GM23338 (cell line): ENCODE data around the gene OR2D3. TPM values are rescaled to one million over a fixed set of nuclear protein-coding genes. Genes with fewer than 3 reads are reported as not detected.

Experiments
- ATAC-seq: fragments of 200-7000 bp; cut with Tn5 transposase; 3 replicates; pipeline ENCODE4 v1.9.1; 2020
- DNase-seq: peaks from one replicate; pipeline ENCODE4 v3.0.0-alpha.2; 2015; ENCODE audit warnings: low spot score
- H2AFZ ChIP-seq: fragments of 200-600 bp; sonication (generic); 2 replicates; pipeline ENCODE4 v1.8.0; 2016; ENCODE audit warnings: antibody characterized with exemption, mild to moderate bottlenecking, moderate library complexity
- H3F3A ChIP-seq: fragments of 200-600 bp; sonication (generic); replicated peaks from 2 replicates; pipeline ENCODE4 v1.8.0; 2017; ENCODE audit warnings: antibody characterized with exemption, mixed run types, low read depth
- H3K27ac ChIP-seq: fragments of 200-600 bp; sonication (generic); 2 replicates; pipeline ENCODE4 v1.6.1; 2016; ENCODE audit warnings: low read depth
- H3K27me3 ChIP-seq: fragments of 200-600 bp; sonication (generic); 2 replicates; pipeline ENCODE4 v1.8.0; 2016; ENCODE audit warnings: mild to moderate bottlenecking, mixed run types, moderate library complexity; ENCODE audit not compliant: insufficient read depth
- H3K36me3 ChIP-seq: fragments of 200-600 bp; sonication (generic); 2 replicates; pipeline ENCODE4 v1.8.0; 2016; ENCODE audit warnings: mild to moderate bottlenecking; ENCODE audit not compliant: insufficient read depth
- H3K4me1 ChIP-seq: fragments of 200-600 bp; sonication (generic); 2 replicates; pipeline ENCODE4 v1.8.0; 2016; ENCODE audit warnings: mild to moderate bottlenecking, moderate library complexity; ENCODE audit not compliant: insufficient read depth
- H3K4me2 ChIP-seq: fragments of 200-600 bp; sonication (generic); 2 replicates; pipeline ENCODE4 v1.7.1; 2017; ENCODE audit warnings: mixed run types
- H3K4me3 ChIP-seq: fragments of 200-600 bp; sonication (generic); 2 replicates; pipeline ENCODE4 v1.6.1; 2016; ENCODE audit warnings: mixed run types
- H3K79me2 ChIP-seq: fragments of 200-600 bp; sonication (generic); replicated peaks from 2 replicates; pipeline ENCODE4 v1.8.0; 2017; ENCODE audit warnings: mild to moderate bottlenecking; ENCODE audit not compliant: insufficient read depth
- H3K9me2 ChIP-seq: fragments of 200-600 bp; sonication (generic); 2 replicates; pipeline ENCODE4 v1.8.0; 2017; ENCODE audit not compliant: insufficient read depth
- H4K20me1 ChIP-seq: fragments of 200-600 bp; sonication (generic); replicated peaks from 2 replicates; pipeline ENCODE4 v1.8.0; 2017; ENCODE audit warnings: mild to moderate bottlenecking; ENCODE audit not compliant: insufficient read depth
- H3K27ac Mint-ChIP-seq: 2 replicates; pipeline ENCODE4 v1.8.0; 2020; ENCODE audit warnings: inconsistent platforms, mild to moderate bottlenecking, moderate library complexity, mixed read lengths
- H3K27me3 Mint-ChIP-seq: 3 replicates; pipeline ENCODE4 v1.8.0; 2022; ENCODE audit warnings: low read depth, mild to moderate bottlenecking, moderate library complexity, mixed read lengths, inconsistent platforms; ENCODE audit not compliant: insufficient read depth, poor library complexity
- H3K36me3 Mint-ChIP-seq: 3 replicates; pipeline ENCODE4 v1.8.0; 2021; ENCODE audit warnings: low read depth, mild to moderate bottlenecking, inconsistent platforms, moderate library complexity, mixed read lengths
- H3K4me1 Mint-ChIP-seq: 3 replicates; pipeline ENCODE4 v1.8.0; 2020; ENCODE audit warnings: mild to moderate bottlenecking, inconsistent platforms, mixed read lengths
- H3K4me3 Mint-ChIP-seq: 3 replicates; pipeline ENCODE4 v1.8.0; 2021; ENCODE audit warnings: moderate library complexity, mild to moderate bottlenecking, inconsistent platforms, mixed read lengths
- H3K9me3 Mint-ChIP-seq: 3 replicates; pipeline ENCODE4 v1.8.0; 2020; ENCODE audit warnings: moderate library complexity, mild to moderate bottlenecking, inconsistent platforms, mixed read lengths
- CREB1 ChIP-seq: fragments of 250-450 bp; sonication (Bioruptor Pico); IDR thresholded peaks from 2 replicates; pipeline ENCODE4 v1.5.0; 2020; ENCODE audit warnings: low read depth, mild to moderate bottlenecking, moderate library complexity
- CTCF ChIP-seq, 2 experiments: fragments of 200-600 bp in 1 of 2; sonication (generic) in 1 of 2; conservative IDR thresholded peaks; 2 replicates each; pipeline versions ENCODE4 v1.5.1 to v1.6.1; 2016 to 2017; ENCODE audit warnings: antibody characterized with exemption in 2 of 2, low read depth in 2 of 2, mild to moderate bottlenecking in 2 of 2, moderate library complexity in 1 of 2
- EZH2 ChIP-seq: fragments of 200-600 bp; sonication (generic); IDR thresholded peaks from one replicate; pipeline ENCODE4 v1.8.0; 2017; ENCODE audit warnings: antibody characterized with exemption, mild to moderate bottlenecking, low read depth; ENCODE audit not compliant: unreplicated experiment
- EZH2phosphoT487 ChIP-seq: fragments of 200-600 bp; sonication (generic); IDR thresholded peaks from one replicate; pipeline ENCODE4 v1.8.1; 2018; ENCODE audit warnings: antibody characterized with exemption; ENCODE audit not compliant: unreplicated experiment
- JUNB ChIP-seq: IDR thresholded peaks from one replicate; pipeline ENCODE4 v1.6.1; 2016; ENCODE audit warnings: antibody characterized with exemption; ENCODE audit not compliant: unreplicated experiment
- NANOG ChIP-seq: IDR thresholded peaks from 2 replicates; pipeline ENCODE4 v1.6.1; 2016; ENCODE audit warnings: antibody characterized with exemption, borderline replicate concordance
- POLR2AphosphoS5 ChIP-seq: IDR thresholded peaks from 2 replicates; pipeline ENCODE4 v1.6.1; 2016; ENCODE audit warnings: antibody characterized with exemption, low read depth
- REST ChIP-seq: IDR thresholded peaks from one replicate; pipeline ENCODE4 v1.6.1; 2018; ENCODE audit warnings: antibody characterized with exemption; ENCODE audit not compliant: unreplicated experiment
- STAT1 ChIP-seq: IDR thresholded peaks from one replicate; pipeline ENCODE4 v1.6.1; 2016; ENCODE audit warnings: antibody characterized with exemption; ENCODE audit not compliant: unreplicated experiment
- ZNF114 ChIP-seq: fragments of 250-450 bp; sonication (Bioruptor Pico); IDR thresholded peaks from 2 replicates; pipeline ENCODE4 v1.5.0; 2020; ENCODE audit warnings: mild to moderate bottlenecking, moderate library complexity
- ZNF331 ChIP-seq: fragments of 250-450 bp; sonication (Bioruptor Pico); IDR thresholded peaks from 2 replicates; pipeline ENCODE4 v1.5.0; 2020; ENCODE audit warnings: low read depth, mild to moderate bottlenecking, moderate library complexity
- ZNF462 ChIP-seq: fragments of 250-450 bp; sonication (Bioruptor Pico); IDR thresholded peaks from 2 replicates; pipeline ENCODE4 v1.5.0; 2020; ENCODE audit warnings: mild to moderate bottlenecking, moderate library complexity
- polyA plus RNA-seq: library from polyadenylated mRNA; unstranded; fragments of >200 nt; fragmentation: Nextera tagmentation; extraction: Ambion mirVana; gene quantifications from 2 replicates; pipeline ENCODE4 v1.2.1, GENCODE V29; 2016
- total RNA-seq: library from RNA; depleted of rRNA; stranded (reverse); fragments of >200 nt; shearing (Covaris generic); gene quantifications from 2 replicates; pipeline ENCODE4 v1.2.3, GENCODE V29; 2014
- TF ChIP-seq, protein P1 (sequence below): IDR thresholded peaks from 2 replicates; pipeline ENCODE4 v1.6.1; 2016; ENCODE audit warnings: antibody characterized with exemption

OR2D3 gene
- total and polyA plus RNA-seq, 2 experiments from 2014 or later, result 0.65 TPM; not detected in 1

DNA sequence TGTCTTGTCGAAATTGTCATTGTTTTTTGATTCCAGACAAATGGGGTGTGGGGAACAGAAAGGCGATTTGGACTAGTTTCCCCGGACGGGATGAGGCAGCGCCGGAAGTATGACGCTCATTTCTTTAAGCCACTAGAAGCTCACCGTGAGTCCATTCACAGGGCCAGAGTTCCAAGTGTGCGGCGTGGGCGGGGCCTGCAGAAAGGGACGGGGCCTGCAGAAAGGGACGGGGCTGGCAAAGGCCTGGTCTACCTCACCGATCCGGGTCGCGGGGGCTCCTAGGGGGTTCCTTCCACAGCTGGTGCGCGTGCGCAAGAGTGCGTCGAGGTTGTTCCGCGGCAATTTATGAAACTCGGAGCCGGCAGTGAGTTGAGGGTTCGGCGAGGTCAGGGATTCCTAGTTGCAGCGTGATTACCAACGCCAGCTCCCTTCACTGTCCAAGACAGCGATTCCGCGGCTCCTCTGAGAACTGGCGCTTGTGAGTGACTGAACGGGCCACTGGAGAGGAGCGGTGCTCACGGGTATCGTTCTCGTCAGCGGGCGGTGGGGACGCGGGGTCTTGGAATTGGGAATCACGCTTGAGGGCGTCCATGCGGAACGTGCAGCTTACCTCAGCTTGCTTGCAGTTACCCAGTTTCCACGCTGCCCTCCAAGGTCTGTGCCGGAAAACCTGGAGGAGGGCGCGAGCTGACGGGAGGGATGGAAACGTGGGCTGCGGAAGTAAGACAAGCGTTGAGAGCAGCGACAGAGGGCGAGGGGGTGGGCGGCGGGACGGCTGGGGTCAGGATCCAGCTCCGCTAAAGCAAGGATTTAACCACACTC, 5.6 kb downstream of the OR2D3 start, which contains the start of gene ZNF215:
TSS of gene ZNF215 (plus strand) at position 219 of the 822 bp plus-strand sequence. CDS start 5,847 bp downstream, outside the sequence.
- DNase-seq, result peak; percentile 96
- Mint-ChIP-seq H3K9me3 (no peaks in the 10 kb centered on the region), H3K36me3 (peaks cover 10% of the 10 kb centered on the region; the same call in 2 of the 3 replicates), H3K4me1 (peaks cover 31% of the 10 kb centered on the region), H3K4me3 (peak within 1 kb of the TSS; percentile 97), H3K27ac (peak within 1 kb of the TSS; percentile 36), H3K27me3 (peaks cover 4% of the 10 kb centered on the region)
- H3K4me3 ChIP-seq, result peak within 1 kb of the TSS; percentile 86
- peaks cover 30% of the 10 kb centered on the region for H3K4me1 ChIP-seq
- H3K27ac ChIP-seq, result peak within 1 kb of the TSS; percentile 73
- peak; percentile 73 for TF ChIP-seq CREB1 (CRISPR knock-in tag)
- no peak for TF ChIP-seq EZH2phosphoT487
- TF ChIP-seq ZNF331 (CRISPR knock-in tag), result no peak
- no peak for TF ChIP-seq JUNB
- TF ChIP-seq, protein P1, sequence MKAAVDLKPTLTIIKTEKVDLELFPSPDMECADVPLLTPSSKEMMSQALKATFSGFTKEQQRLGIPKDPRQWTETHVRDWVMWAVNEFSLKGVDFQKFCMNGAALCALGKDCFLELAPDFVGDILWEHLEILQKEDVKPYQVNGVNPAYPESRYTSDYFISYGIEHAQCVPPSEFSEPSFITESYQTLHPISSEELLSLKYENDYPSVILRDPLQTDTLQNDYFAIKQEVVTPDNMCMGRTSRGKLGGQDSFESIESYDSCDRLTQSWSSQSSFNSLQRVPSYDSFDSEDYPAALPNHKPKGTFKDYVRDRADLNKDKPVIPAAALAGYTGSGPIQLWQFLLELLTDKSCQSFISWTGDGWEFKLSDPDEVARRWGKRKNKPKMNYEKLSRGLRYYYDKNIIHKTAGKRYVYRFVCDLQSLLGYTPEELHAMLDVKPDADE, result peak; percentile 34; the same call in 1 of the 2 replicates
- TF ChIP-seq CTCF (conservative IDR thresholded peaks at IDR 0.05; ENCODE audit: low read depth in 2 of 2), result no peak
- TF ChIP-seq NANOG, result no peak
- TF ChIP-seq EZH2, result no peak
- TF ChIP-seq REST, result no peak
- TF ChIP-seq STAT1, result no peak
- no peak for TF ChIP-seq ZNF114 (CRISPR knock-in tag)
- TF ChIP-seq ZNF462 (CRISPR knock-in tag), result no peak
- TF ChIP-seq POLR2AphosphoS5, result peak; percentile 56
- no peaks in the 10 kb centered on the region for H3K36me3 ChIP-seq
- peak within 1 kb of the TSS; percentile 88 for H3K4me2 ChIP-seq
- peak within 1 kb of the TSS; percentile 97 for H2AFZ ChIP-seq
- H3F3A ChIP-seq, result no peaks in the 10 kb centered on the region
- peaks cover 37% of the 10 kb centered on the region for H3K79me2 ChIP-seq
- no peaks in the 10 kb centered on the region for H4K20me1 ChIP-seq
- no peaks in the 10 kb centered on the region for H3K27me3 ChIP-seq
- peak; percentile 94 for ATAC-seq
- H3K9me2 ChIP-seq, result no peaks in the 10 kb centered on the region
